NCI-H146 treated with DMSO at 0.1 percent for 48 hours (cell line): ENCODE measurements around the gene LCN6.

ENCODE experiments used
- DNase-seq: peaks from one replicate; lab custom pipeline; 2025; ENCODE audit not compliant: unreplicated experiment; lab: John Stamatoyannopoulos, UW

Gene LCN6

GRCh38 chr9:136745389-136746154, 2.8 kb downstream of the LCN6 start:
- no peak for DNase-seq

GRCh38 chr9:136744773-136745172, 3.6 kb downstream of the LCN6 start:
- DNase-seq = no peak

- no peak for DNase-seq
Measured at GRCh38 chr9:136743639-136744211, 4.6 kb downstream of the LCN6 start.

GRCh38 chr9:136742591-136743391, 5.5 kb downstream of the LCN6 start, which contains the start of gene LCN10:
Gene LCN10, minus strand, starts transcription at chr9:136742940. Its CDS starts 37 bp downstream, at chr9:136742903.
- peak; percentile 58 for DNase-seq

DNA sequence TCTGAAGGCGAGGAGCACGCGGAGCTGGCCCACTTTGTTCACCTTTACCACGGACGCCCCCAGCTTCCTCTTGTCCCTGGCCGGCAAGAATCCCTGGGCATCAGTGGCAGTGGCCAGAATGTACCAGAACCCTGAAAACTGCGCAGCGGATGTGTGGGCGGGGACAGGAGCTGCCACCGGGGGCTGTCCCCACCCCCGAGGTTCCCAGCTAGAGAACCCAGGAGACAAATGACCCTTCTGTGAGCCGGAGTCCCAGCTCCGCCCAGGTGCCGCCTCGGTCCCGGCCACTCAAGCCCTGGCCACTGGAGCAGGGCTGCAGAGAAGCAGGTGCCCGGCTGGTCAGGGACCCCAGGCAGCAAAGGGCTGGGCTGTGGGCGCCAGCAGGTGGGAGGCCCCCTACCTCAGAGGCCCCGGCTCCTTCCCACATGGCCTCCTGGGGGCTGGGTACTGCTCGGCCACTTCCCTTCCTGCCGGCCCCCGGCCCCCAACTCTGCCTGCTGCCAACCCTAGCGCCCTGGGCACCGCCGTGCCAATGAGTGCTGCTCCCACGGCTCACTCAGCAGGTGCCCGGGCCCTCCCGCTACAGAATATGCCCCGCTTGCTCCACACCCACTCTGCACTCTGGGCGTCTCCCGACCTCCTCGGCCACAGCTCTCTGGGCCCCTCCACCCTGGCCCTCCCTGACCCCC, 6.3 kb downstream of the LCN6 start:
- DNase-seq = no peak

GRCh38 chr9:136740971-136741882, 7.1 kb downstream of the LCN6 start:
- no peak for DNase-seq

DNA sequence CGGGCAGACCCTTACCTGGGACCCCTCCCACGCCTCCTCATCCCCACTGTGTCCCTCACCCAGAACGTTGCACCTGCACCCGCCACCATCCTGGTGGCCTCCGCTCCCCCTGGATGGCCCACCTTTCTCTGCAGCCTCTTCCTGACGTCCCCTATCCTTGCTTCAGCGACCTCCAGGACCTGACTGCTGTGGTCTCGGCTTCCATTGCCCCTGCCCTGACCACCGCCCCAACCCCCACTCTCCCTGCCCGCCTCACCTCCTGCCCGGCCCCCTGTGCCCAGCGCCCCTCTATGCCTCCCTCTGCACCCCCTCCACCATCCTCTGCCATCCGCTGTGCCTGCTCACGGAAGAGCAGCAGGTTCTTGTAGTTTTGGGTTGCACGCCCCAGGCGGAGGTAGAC, 7.8 kb downstream of the LCN6 start:
- no peak for DNase-seq

GRCh38 chr9:136740069-136740468, 8.3 kb downstream of the LCN6 start:
- no peak for DNase-seq

DNA sequence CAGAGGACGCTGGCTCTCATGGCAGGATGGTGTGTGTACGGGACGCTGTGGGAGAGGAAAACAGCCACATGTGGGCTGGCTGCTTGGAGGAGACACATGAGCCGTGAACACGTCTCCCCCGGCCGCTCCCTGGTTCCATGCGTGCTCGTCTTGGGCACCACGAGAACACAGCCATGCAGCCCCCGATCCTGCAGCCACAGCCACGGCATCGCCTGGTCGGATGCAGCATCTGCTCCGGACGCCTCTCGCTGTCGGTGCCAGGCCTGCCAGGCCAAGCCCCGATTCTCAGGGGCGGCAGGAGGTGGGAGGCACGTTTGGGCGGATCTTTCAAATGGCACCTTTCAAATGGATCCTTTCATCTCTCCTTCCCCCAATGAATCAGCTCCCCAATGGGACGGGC, 8.8 kb downstream of the LCN6 start:
- DNase-seq = no peak

DNA sequence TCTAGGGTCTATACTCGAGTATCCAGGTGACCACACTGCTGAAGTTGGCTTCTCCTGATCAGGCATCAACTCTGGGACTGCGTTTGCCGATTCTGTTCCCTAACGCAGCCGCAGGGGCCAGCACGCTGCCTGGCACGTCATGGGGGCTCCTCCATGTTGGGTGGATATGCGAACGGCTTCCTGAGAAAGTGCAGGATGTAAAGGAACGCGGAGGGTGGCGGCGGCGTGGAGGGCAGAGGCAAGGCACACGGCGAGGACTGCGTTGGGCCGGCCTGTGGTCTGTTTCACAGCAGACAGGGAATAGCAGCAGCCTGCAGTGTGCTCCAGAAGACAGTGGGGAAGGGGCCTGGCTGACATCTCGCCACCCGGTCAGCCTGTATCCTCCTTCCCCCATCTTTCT, 9.4 kb downstream of the LCN6 start:
- DNase-seq = no peak

- DNase-seq = no peak
Measured at GRCh38 chr9:136735812-136736480, 12.4 kb downstream of the LCN6 start.

GRCh38 chr9:136734837-136735496, 13.4 kb downstream of the LCN6 start:
- no peak for DNase-seq

- DNase-seq = no peak
Measured at GRCh38 chr9:136733611-136734010, 14.7 kb downstream of the LCN6 start.

DNA sequence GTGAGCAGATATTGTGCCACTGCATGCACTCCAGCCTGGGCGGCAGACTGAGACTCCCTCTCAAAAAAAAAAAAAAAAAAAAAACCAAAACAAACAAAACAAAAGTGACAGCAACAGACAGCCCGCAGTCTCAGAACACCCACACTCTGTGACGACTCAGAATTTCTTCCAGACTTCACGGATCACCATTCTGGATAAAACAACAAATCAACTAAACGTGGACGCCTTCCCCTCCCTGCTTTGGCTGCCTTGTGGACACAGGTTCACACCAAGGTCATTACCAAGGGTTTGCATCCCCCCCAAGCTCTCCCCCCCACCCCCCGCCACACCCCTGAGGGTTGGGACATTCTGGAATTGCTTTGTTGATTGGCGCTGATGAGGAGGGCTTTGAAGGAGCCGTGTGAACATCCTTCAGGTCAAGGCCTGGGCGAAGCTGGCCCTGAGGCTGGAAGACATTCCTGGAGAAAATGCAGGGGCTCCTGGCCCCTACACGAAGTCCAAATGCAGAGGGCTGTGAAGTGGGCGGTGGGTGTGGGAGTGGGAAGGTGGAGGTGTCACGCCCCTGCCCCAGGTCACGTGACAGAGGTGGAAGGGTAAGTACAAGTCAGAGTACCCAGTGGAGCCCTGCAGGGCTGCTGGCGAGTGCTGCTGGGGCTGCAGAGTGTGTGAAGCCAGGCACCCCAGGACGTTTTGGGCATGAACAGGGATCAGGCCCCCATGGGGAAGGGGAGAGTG, 15.7 kb downstream of the LCN6 start:
- no peak for DNase-seq

GRCh38 chr9:136729926-136730325, 18.4 kb downstream of the LCN6 start:
- DNase-seq = no peak

DNA sequence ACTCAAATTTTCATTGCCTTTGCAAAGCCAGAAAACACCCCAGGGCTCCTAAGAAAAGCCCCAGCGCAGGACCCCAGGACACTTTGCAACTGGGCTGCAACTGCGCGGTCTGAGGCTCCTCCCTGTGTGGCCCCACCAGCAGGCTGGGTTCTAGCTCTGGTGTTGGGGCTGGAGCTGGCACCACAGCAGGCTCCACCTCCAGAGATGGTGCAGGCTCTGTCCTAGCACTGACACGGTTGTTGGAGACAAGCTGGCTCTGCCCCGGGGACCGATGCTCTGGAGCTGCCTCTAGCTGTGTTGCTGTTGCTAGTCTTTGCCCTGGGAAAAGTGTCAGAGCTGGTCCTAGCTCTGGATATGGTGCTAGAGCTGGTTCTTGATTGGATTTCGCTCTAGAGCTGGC, 19.2 kb downstream of the LCN6 start:
- no peak for DNase-seq

GRCh38 chr9:136728548-136729123, 19.7 kb downstream of the LCN6 start:
- no peak for DNase-seq

- DNase-seq = peak; percentile 25
Measured at GRCh38 chr9:136728080-136728547, 20.2 kb downstream of the LCN6 start.
